GM18519 (cell line): ENCODE measurements around the gene ATP13A1.

Experiments
- ATAC-seq: cut with Tn5 transposase; IDR thresholded peaks from one replicate; pipeline ENCODE4 v1.9.1; 2021; ENCODE audit warnings: mild to moderate bottlenecking, moderate library complexity; ENCODE audit not compliant: unreplicated experiment, low FRiP score

The ATP13A1 gene

GRCh38 chr19:19645233-19645870 lies 18.1 kb downstream of the ATP13A1 start:
- ATAC-seq = no peak

GRCh38 chr19:19644054-19644388 lies 19.5 kb downstream of the ATP13A1 start:
- ATAC-seq = no peak

- ATAC-seq = no peak
Measured at GRCh38 chr19:19643158-19644053, 20.1 kb downstream of the ATP13A1 start, which contains the start of gene GMIP. GMIP (minus strand) TSS chr19:19643657; CDS start chr19:19643529, 128 bp downstream.

- ATAC-seq = no peak
Measured at GRCh38 chr19:19642506-19643157, 20.8 kb downstream of the ATP13A1 start.

- no peak for ATAC-seq
Measured at GRCh38 chr19:19637523-19638251, 25.8 kb downstream of the ATP13A1 start.

GRCh38 chr19:19637186-19637522 lies 26.3 kb downstream of the ATP13A1 start:
- ATAC-seq = no peak

DNA sequence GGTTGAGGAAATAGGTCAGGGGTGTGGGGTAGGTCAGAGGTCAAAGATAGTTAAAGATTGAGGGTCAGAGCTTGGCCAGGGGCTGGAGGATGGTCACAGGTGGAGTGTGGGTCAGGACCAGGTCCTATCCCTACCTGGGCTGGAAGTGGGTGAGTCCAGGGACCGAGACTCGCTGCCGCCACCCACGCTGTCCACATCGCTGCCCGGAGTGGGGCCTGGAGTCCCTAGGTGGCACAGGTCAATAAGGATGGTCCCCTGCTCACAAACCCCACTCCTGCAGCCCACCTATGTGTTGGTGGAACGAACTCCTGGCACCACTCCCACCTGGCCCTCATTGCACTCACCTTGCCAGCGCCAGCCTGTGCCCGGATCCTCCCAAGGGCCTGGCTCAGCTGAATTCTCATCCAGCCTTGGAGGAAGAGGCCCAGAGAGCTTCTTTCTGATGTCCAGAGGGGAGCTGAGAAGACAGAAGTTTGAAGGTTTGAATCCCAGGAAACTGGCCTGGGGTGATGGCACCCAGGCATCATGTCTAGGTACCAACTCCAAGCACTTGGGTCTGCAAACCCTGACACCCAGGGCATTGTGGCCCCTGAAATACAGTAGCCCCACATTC lies 26.8 kb downstream of the ATP13A1 start:
- ATAC-seq = no peak

DNA sequence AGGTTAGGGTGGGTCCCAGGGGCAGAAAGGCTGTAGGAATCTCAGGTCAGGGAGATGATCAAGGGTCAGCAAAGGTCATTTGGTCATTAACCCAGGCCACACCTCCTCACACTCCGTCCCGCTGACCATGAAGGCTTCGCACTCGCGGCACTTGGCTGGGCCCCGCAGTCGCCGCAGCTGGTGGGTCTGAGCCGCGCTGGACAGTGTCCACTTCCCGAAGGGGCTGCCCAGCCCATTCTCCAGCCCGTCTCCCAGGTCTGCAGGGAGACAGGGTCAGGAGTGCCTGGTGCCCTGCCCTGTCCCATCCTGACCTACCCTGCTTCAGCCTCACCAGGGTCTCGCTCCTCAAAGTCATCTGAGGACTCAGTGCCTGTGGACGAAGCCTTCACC lies 28.2 kb downstream of the ATP13A1 start:
- no peak for ATAC-seq

DNA sequence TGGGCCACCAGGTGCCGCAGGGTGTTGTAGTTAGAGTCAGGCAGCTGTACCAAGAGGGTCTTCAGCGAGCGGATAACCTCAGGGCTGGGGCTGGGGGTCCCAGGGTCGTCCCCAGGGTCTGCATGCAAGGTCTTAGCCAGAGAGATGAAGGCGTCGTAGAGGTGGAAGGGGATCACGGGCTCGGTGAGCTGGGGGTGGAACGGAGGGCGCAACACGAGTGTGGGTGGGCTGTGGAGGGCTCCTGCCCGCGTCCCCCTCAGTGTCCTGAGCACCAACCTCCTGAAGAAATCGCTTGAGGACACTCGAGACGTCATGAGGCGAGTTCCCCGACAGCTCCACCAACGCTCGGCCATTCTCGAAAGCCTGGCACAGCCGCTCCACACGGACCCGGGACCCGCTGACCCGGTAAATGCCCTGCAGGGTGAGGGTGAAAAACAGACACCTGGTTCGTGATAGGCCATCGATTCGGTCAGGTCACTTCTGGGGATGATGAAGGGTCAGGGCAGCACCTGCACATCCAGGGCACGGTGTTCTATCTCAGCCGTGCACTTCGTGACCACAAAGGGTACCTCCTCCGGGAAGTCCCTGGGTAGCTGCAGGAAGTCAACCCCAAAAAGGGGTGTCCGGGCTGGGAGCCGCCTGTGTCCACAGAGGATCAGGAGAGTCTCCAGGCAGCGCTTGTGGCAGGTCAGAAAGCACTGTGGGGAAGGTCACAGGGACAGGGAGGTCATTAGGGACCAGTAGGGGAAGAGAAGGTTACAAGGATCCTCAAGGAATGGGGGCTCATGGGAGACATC lies 28.8 kb downstream of the ATP13A1 start:
- no peak for ATAC-seq

- no peak for ATAC-seq
Measured at GRCh38 chr19:19633711-19634515, 29.6 kb downstream of the ATP13A1 start.

DNA sequence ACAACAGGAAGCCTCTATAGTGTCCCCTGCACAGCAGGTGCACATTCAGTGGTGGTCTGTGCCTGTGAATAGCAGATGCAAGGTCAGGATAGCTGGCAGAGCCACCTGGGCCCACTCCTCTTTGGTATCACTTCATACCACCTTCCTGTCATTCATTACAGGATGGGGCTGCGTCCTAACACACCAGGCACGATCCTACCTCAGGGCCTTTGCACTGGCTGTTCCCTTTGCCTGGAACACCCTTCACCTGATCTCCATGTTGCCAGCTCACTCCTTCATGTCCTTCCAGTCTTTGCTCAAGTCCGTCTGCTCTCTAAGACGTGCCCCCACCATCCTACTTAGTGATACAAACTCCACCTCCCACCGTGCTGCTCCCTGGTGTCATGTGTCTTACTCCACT lies 30.8 kb downstream of the ATP13A1 start:
- ATAC-seq = no peak

- no peak for ATAC-seq
Measured at GRCh38 chr19:19631346-19631745, 32.1 kb downstream of the ATP13A1 start.

DNA sequence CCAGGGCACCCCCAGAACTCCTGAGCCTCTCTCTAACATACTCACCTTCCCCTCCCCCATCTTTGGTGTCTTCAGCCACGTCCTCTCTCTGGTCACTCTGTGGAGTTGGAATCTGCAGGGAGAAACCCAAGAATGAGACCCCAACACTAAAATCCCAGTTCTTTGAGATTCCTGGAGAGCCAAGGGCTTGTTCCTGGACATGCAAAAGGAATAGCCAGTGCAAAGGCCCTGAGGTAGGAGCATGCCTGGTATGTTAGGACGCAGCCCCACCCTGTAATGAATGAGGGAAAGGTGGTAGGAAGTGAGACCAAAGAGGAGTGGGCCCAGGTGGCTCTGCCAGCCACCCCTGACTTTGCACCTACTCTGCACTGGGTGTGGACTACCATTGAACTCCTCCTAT lies 33.0 kb downstream of the ATP13A1 start:
- no peak for ATAC-seq

DNA sequence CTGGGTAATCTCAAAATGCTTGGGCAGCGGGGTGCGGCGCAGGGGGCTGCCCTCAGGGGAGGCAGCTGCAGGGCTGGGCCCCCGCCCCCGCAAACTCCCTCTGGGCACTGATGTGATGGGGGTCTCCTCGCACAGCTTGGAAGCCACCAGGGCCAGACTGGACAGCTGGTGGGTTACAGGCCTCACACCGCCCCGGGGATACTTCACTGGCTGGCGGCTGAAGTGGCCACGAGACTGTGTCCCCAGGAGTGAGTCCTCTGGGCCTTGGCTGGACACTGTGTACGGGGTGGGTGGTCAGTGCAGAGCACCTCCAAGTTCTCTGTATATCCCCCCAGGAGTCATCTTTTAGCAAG lies 33.4 kb downstream of the ATP13A1 start:
- ATAC-seq = no peak

DNA sequence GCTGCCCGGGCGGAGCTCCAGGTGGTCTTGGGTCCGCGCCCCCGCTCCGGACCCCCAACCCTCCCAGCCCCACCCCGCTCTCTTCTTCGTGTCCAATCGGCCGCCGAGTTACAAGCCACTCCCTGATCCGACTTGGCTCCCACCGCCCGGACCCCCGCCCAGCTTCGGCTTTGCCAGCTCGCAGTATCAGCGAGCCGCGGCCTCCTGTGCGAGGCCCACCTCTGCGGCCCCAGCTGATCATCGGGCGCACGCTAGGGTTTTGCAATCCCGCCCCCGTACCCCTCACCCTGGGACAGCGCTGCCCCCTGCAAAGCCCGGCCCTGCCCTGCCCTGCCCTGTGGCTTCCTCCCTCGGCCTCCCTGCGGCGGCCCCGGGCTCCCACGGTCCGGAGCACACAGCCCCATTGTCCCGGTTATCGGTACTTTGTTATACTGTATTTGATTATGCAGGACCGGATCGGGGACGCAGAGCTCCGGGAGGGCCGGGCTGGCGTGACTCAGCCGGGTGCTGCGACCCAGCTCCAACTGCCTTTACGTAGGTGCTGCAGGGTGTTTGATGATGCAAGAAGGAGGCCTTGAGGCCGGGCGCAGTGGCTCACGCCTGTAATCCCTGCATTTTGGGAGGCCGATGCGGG lies 34.9 kb downstream of the ATP13A1 start:
- ATAC-seq = no peak

DNA sequence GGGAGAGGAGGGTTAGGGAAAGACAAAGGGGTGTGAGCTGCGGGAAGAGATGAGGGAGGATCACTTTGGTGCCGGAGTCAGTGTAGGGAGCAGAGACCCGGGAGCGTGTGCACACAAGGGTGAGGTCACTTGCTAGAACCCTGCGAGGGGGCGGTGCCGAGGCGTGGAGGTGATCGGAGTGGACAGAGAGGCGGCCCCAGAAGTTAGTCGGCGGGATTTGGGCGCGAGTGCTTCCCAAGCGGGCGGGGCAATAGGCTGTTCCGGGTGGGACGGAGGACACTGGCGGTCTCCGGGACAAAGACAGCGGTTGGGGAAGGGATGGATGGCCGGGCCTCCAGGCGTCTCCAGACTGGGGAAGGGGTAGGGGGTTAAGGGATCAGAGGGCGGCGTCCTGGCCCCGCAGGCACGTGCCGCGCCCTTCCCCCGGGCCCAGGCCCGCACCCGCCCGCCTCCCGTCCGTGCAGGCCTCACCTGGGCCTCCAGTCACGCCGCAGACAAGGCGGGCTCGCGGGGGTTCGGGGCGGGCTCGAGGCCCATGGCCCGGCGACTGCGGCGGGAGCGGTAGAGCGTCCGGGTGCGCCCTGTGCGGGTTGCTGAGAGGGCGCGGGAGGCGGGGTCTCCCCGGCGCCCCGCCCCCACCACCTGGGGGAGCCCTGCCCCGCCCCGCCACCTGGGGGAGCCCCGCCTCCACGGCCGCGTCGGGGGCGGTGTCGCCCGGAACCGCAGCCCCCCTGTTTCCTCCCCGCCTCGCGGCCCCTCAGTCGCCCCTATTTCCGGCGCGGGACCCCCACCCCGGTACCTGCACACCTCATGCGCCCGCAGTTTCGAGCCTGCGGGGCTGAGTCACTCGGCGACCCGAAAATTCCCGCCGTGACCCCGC lies 35.6 kb downstream of the ATP13A1 start, which contains the start of gene LPAR2:
TSS of gene LPAR2 (minus strand) at position 600 of the 880 bp plus-strand sequence. CDS start 945 bp downstream, outside the sequence.
- peak; percentile 50 for ATAC-seq
